ENCODE data around the gene CHRNA1.

Gene CHRNA1

GRCh38 chr2:174764280-174765255, at the start of gene CHRNA1:
CHRNA1 (minus strand) TSS chr2:174764472; CDS start chr2:174764394, 78 bp downstream.
- DNase-seq (ENCODE audit: low spot score) = no peak

- no peak for DNase-seq (ENCODE audit: low spot score)
Observed at GRCh38 chr2:174812037-174812436, 47.8 kb upstream of the CHRNA1 start.

DNA sequence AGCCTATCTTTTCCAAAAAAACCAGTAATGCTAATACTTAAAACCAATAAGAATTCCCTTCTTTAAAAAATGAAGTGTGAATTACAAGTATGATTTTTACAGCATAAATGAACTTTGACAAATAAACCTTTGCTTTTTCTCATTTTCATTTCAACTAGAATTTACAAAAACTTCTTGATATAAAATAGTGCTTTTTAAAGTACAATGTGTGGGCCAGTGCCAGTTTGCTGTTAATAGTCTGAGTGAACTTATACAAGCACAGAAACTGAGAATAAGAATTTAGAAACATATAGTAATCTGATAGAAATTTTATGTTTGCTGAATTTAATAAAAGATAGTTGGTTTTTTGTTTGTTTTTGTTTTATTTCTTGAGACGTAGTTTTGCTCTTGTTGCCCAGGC, 43.7 kb upstream of the CHRNA1 start:
- DNase-seq (ENCODE audit: low spot score) = no peak

DNA sequence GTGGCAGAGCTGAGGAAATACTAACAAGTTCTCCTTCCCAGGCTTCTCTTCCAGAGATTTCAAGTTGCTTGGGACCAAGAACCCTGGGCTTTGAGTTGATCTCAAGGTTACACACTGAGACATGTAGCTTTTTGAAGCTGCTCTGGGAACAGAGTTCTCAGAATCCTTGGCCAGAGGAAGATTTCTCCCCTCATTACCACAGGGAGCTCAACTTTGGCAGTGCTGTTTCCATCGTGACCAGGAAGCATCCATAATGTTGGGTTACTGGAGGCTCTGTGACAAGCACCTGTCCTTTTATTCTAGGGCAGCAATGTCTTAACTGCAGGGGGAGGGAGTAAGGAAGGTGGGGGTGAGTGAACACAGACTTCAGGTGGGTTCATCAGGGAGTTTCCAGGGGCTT, 41.5 kb upstream of the CHRNA1 start:
- DNase-seq (ENCODE audit: low spot score) = no peak

DNA sequence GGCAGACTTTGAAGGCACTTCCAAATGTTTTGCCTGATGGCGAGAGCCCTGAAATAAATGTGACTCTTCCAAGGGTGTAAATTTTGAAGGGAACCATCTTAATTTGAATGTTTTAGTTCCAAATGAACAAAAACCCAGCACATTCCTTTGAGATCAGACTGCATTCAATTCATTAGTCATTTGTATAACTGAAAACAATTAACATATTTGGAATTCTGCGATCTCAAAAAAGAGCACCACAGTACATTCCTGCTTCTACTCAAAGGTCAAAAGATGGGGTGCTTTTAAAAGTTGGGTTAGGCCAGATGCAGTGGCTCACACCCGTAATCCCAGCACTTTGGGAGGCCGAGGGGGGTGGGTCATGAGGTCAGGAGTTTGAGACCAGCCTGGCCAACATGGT, 38.2 kb upstream of the CHRNA1 start:
- no peak for DNase-seq (ENCODE audit: low spot score)

DNA sequence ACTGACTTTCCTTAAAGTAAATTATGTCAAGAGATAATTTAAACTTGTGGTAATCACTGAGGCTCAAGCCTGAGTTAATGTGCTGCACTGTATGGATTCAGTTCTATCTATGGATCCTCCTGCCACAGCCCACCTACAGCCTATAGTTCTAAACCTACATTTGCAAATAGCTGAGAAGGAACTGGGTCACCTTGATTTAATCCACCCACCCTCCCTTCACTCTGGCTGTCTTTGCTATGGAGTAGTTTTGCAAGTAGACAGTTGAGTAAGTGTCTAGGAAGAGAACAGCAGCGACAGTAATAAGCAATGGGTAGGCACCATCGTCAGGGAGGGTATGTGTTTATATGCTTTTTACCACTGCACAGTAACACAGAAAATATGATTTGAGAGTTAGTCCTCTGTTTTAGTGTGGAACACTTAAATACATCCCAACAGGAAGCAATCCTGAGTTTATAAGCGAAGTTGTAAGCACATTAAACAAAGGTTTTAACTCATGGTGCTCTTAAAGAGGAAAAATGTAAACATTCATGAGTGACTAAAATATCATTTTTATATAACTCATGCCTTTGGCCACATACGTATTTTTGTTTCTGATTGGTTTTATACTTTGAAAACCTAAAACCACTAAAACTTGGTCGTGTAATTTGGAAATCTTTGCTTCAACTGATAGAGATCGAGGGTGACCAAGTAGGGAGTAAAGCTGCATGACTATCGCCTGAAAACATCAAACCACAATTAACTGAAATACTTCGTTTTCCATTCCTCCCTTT, 36.3 kb upstream of the CHRNA1 start:
- DNase-seq (ENCODE audit: low spot score) = no peak

GRCh38 chr2:174798801-174799200, 34.5 kb upstream of the CHRNA1 start:
- no peak for DNase-seq (ENCODE audit: low spot score)

GRCh38 chr2:174797781-174798276, 33.6 kb upstream of the CHRNA1 start:
- DNase-seq (ENCODE audit: low spot score) = no peak

- no peak for DNase-seq (ENCODE audit: low spot score)
Observed at GRCh38 chr2:174796319-174796771, 32.1 kb upstream of the CHRNA1 start.

DNA sequence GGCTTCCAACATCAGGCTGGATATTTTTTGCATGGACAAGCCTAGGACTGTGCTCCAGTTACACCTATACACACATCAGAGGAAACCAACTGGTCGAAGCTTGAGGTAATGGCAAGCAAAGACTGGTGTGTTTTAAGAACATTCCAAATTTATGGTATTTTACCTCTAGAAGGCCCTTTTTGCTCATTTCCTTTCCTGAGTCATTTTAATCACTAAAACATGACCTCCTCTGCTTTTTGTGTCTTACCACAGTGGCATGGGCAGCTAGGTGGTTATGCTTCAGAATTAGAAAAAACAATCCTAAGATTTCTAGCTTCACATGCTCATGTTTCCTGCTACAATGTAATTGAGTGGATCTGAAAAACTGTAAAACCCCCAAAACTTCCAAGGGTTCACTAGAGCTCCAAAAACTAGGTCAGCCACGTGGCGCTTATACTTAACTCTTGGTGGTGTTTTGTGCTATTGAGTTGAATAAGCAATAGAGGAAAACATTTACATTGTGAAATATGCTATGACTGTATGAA, 30.6 kb upstream of the CHRNA1 start:
- DNase-seq (ENCODE audit: low spot score) = no peak

DNA sequence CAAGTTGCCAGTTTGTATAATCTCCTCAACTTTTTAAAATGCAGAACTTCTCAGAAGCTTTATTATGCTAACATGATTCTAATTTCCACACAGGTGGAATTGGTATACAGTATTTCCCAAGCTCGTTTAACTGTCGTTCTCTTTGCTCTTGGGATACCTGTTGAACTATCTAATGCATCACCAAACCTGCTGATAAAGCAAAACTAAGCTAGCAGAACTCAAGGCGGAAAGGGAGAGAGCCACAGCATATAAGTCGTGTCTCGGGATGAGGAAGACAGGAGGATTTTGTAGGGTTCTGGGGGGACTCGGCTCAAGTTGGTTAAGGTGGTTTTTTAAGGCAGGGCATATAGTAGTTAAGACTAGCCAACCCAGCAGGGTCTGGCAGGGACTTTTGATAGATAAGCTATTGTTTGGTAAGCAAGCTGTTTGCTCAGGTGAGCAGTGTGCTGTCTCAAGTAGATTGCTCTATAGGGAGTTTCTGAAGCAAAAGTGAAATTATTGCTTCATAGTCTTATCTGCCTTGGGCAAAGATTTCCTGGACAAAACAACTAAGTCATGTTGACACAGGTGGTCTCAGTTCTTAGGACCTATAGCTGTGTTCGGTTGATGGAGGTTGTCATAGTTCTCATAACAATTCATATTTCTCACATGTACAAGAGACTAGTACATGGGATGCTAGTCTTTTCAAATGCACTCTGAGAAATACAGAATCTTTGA, 28.2 kb upstream of the CHRNA1 start:
- no peak for DNase-seq (ENCODE audit: low spot score)

DNA sequence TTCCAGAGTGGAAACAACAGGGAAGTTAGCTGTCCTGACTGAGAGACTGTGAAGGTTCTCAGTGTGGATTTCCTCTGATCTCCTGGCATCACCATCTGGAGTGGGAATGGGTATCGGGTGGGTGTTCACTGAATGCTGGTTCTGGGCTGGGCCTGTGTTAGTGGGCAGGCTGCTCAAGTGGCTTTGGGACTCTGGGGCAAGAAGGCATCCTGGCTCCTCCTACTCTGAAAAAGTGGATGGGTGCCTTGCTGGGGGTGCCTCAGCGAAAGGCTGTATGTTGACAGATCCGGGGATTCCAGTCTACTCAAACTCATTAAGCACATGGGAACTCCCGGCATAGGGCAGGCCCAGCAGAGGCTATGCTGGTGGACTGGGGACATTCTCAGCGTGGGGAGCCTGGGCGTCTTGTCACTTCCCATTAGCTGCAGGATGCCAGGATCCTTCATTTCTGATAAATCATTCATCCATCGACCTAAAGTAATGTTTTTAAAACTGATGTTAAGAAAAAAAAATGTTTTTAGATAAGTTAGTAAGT, 27.5 kb upstream of the CHRNA1 start:
- DNase-seq (ENCODE audit: low spot score) = no peak

DNA sequence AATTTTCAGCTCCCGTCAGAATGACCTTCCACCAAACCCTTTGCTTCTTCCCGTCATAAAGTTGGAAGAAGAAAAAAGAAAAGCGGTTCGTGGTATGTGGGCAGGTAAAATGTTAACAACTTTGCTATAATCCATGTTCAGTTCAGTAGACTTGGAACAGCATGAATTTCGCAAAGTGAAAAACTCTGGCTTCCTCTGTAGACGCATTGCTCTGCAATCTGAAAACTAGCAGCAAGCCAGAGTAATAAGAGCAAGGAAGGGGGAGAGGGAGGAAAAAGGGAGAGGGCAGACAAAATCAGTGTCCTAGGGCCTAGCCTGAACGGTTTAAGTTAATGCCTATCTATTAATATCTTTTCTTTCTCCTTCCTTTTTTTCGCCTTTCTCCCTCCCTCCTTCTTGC, 26.7 kb upstream of the CHRNA1 start:
- DNase-seq (ENCODE audit: low spot score) = no peak

DNA sequence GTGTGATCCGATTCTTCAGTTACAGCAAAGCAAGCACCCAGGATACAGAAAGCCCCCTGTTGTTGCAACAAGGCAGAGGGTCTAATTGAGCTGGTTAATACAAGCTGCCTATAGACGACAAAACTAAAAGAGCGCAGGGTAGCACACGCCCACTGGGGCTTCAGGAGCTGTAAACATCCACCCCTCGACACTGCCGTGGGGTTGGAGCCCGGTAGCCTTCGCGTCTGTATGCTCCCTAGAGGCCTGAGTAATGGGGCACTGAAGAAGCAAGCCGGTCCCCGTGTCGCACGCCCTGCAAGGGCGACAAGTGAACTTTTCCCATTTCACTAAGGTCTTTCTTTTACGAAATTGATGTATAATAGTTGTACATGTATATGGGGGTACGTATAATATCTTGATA, 24.7 kb upstream of the CHRNA1 start:
- no peak for DNase-seq (ENCODE audit: low spot score)

- peak; percentile 61 for DNase-seq (ENCODE audit: low spot score)
Observed at GRCh38 chr2:174788291-174788929, 24.1 kb upstream of the CHRNA1 start.

DNA sequence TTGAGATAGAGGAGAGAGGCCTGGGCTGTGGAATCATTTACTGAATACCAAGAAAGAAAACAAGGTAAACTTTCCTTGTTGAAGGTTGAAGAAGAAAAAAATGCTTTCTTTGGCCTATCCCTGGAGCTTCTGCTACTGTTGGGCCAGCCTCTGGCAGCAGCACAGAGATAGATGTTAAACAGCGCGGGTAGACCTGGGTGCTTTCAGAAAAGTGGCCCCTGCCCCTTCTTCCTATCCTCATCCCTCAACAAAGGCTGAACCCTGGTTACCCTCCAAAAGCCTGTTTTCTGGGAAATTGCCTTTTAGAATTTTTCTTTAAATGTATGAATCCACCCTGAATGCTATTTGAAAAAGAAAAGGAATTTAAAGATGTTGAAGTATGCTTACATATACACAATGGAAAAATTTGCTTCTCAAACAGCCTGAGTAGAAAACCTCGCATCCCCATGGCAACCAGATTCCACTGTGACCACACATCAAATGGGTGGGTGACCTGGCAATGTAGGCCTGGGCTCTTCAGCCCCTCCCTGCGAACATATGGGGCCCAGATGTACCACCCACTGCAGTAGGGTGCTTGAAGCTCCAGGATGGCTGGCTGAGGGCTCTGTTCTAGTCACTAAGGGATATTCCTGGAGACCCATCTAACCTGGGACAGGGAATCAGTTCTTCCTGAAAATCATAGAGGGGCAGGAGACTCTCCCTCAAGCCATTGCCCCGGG, 23.4 kb upstream of the CHRNA1 start:
- no peak for DNase-seq (ENCODE audit: low spot score)

- DNase-seq (ENCODE audit: low spot score) = no peak
Observed at GRCh38 chr2:174786066-174786725, 21.9 kb upstream of the CHRNA1 start.

GRCh38 chr2:174785481-174785880, 21.2 kb upstream of the CHRNA1 start:
- no peak for DNase-seq (ENCODE audit: low spot score)

- no peak for DNase-seq (ENCODE audit: low spot score)
Observed at GRCh38 chr2:174784909-174785308, 20.6 kb upstream of the CHRNA1 start.

GRCh38 chr2:174784316-174784715, 20.0 kb upstream of the CHRNA1 start:
- no peak for DNase-seq (ENCODE audit: low spot score)
